CD4-positive, alpha-beta T cell treated with Interleukin-15 for 1 hour (primary cell): ENCODE results near the gene DEFB116.
"Not testable (repeated sequence)": the region's sequence is repeated elsewhere in the genome, so short reads cannot be mapped to it uniquely, and the experiment has no call there.

Experiments used
- DNase-seq: peaks from one replicate; pipeline ENCODE4 v3.0.0-alpha.2; 2020

DEFB116 gene

GRCh38 chr20:31308535-31309162, at the start of gene DEFB116:
Gene DEFB116 (minus strand): TSS chr20:31308585. CDS start chr20:31308585, 0 bp downstream.
- DNase-seq: no peak

GRCh38 chr20:31355981-31356380, 47.6 kb upstream of the DEFB116 start:
- DNase-seq: no peak

- no peak for DNase-seq
These were observed 33.1 kb upstream of the DEFB116 start for GRCh38 chr20:31341470-31341869.

- no peak for DNase-seq
These were observed 22.5 kb upstream of the DEFB116 start for GRCh38 chr20:31330893-31331292.

GRCh38 chr20:31322504-31322903, 14.1 kb upstream of the DEFB116 start:
- no peak for DNase-seq

- DNase-seq: not testable (repeated sequence)
These were observed 23.4 kb downstream of the DEFB116 start for GRCh38 chr20:31284964-31285363.

GRCh38 chr20:31278178-31278577, 30.2 kb downstream of the DEFB116 start:
- DNase-seq: no peak

GRCh38 chr20:31274441-31274840, 33.9 kb downstream of the DEFB116 start:
- DNase-seq: no peak

GRCh38 chr20:31260326-31260932, 48.0 kb downstream of the DEFB116 start:
- DNase-seq: no peak

GRCh38 chr20:31257364-31257763, 51.0 kb downstream of the DEFB116 start, which contains the start of gene DEFB115:
Gene DEFB115 (plus strand): TSS chr20:31257664. CDS start chr20:31257664, 0 bp downstream.
- no peak for DNase-seq

GRCh38 chr20:31256959-31257358, 51.4 kb downstream of the DEFB116 start:
- DNase-seq: no peak
